Glutamatergic neuron (in vitro differentiated cells): ENCODE measurements around the gene KREMEN2. TPM values are rescaled to one million over a fixed set of nuclear protein-coding genes. Genes with fewer than 3 reads are reported as not detected.

ENCODE experiments used
- DNase-seq: peaks from one replicate; pipeline ENCODE4 v3.0.0; 2022
- H3K27ac Mint-ChIP-seq: one replicate; pipeline ENCODE4 v1.8.0; 2020; ENCODE audit warnings: mild to moderate bottlenecking, mixed read lengths, inconsistent platforms; ENCODE audit not compliant: unreplicated experiment
- H3K27me3 Mint-ChIP-seq: one replicate; pipeline ENCODE4 v1.8.0; 2020; ENCODE audit warnings: mild to moderate bottlenecking, moderate library complexity, mixed read lengths, inconsistent platforms; ENCODE audit not compliant: unreplicated experiment
- H3K36me3 Mint-ChIP-seq: one replicate; pipeline ENCODE4 v1.8.0; 2020; ENCODE audit warnings: mild to moderate bottlenecking, mixed read lengths, inconsistent platforms; ENCODE audit not compliant: unreplicated experiment
- H3K4me1 Mint-ChIP-seq: one replicate; pipeline ENCODE4 v1.8.0; 2020; ENCODE audit warnings: mild to moderate bottlenecking, low read depth, mixed read lengths, inconsistent platforms; ENCODE audit not compliant: unreplicated experiment
- H3K4me3 Mint-ChIP-seq: one replicate; pipeline ENCODE4 v1.8.0; 2020; ENCODE audit warnings: mild to moderate bottlenecking, mixed read lengths, inconsistent platforms; ENCODE audit not compliant: unreplicated experiment
- H3K9me3 Mint-ChIP-seq: one replicate; pipeline ENCODE4 v1.8.0; 2020; ENCODE audit warnings: mild to moderate bottlenecking, moderate library complexity, mixed read lengths, inconsistent platforms; ENCODE audit not compliant: unreplicated experiment
- total RNA-seq: library from RNA; stranded (reverse); fragmentation: NEBNext Ultra II Directional; extraction: Animal tissue kit (Norgen Biotek cat#: 25700); gene quantifications from one replicate; pipeline ENCODE4 v1.2.1, GENCODE V29; 2021; ENCODE audit not compliant: unreplicated experiment
- TF ChIP-seq, protein P1 (sequence below): fragments of 200-600 bp; sonication (generic); IDR thresholded peaks from one replicate; pipeline ENCODE4 v1.5.0; 2021; ENCODE audit not compliant: partially characterized antibody, unreplicated experiment

Gene KREMEN2
- total RNA-seq, 1 donor from 2014 or later: 12.8 TPM

DNA sequence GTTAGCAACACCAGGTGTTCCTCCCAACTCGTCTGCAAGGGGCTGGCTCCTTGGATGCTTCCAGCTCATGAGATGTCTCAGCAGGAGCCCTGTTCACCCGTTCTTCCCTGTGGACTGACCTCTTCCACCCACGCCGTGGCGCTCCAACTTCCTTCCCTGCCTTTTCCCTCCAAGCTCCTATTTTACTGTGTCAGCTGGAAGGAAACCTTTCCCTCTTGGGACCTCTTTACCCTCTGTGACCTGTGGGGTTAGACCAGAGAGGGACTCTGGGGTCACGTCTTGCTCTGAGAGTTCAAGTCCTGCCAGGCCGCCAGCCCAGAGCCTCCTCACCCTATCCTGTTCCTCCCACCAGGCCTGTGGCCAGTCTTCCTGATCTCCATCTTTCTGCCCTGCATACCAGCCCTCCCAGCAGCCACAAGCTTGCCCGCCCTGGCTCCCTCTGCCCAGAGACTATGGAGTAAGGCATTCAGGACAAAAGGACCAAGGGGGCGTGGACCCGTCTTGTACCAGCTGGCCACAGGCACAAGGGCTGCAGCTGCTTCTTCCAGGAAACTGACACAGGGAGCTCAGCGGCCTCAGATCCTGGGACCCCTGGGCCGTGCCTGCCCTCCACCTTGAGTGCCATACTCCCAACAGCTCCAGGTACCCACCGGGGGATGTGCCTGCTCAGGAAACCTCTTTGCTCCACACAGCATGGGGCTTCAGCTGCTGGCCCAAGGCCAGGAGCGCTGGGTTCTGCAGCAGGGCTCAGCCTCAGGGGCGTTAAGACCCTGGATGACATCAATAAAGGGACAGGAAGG is 8.1 kb downstream of the KREMEN2 start:
- H3K27ac Mint-ChIP-seq: no peak overlapping the region
- peak overlapping the region; percentile 20 for H3K4me3 Mint-ChIP-seq
- H3K4me1 Mint-ChIP-seq: peaks cover 11% of the 10 kb centered on the region
- peaks cover 4% of the 10 kb centered on the region for H3K9me3 Mint-ChIP-seq
- no peaks in the 10 kb centered on the region for H3K36me3 Mint-ChIP-seq
- DNase-seq: no peak
- TF ChIP-seq, protein P1, sequence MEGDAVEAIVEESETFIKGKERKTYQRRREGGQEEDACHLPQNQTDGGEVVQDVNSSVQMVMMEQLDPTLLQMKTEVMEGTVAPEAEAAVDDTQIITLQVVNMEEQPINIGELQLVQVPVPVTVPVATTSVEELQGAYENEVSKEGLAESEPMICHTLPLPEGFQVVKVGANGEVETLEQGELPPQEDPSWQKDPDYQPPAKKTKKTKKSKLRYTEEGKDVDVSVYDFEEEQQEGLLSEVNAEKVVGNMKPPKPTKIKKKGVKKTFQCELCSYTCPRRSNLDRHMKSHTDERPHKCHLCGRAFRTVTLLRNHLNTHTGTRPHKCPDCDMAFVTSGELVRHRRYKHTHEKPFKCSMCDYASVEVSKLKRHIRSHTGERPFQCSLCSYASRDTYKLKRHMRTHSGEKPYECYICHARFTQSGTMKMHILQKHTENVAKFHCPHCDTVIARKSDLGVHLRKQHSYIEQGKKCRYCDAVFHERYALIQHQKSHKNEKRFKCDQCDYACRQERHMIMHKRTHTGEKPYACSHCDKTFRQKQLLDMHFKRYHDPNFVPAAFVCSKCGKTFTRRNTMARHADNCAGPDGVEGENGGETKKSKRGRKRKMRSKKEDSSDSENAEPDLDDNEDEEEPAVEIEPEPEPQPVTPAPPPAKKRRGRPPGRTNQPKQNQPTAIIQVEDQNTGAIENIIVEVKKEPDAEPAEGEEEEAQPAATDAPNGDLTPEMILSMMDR: no peak
- H3K27me3 Mint-ChIP-seq: peaks cover 8% of the 10 kb centered on the region

DNA sequence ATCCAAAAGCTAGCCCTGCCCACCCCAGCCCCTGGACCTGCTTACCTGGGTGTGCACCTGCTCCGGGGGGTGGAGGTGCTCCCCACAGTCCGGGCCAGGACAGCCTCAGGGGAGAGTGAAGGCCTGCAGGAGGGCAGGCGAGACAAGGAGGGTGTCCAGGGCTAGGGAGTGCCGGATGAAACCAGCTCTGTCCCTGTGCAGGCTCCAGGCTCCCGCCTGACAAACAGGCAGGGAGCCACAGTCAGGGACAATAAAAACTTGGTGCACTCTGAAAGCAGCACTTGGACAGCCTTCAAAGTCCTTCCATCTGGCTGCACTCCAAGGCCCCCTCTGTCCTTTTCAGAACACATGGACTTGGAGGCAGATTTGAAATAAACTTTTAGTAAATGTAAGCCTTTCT is 9.0 kb downstream of the KREMEN2 start:
- Mint-ChIP-seq H3K27ac (no peak overlapping the region), H3K9me3 (peaks cover 3% of the 10 kb centered on the region), H3K4me1 (peaks cover 10% of the 10 kb centered on the region), H3K4me3 (no peak overlapping the region), H3K36me3 (no peaks in the 10 kb centered on the region), H3K27me3 (peaks cover 5% of the 10 kb centered on the region)
- TF ChIP-seq, protein P1: no peak
- DNase-seq: no peak

- Mint-ChIP-seq H3K9me3 (no peaks in the 10 kb centered on the region), H3K4me3 (no peak overlapping the region), H3K27ac (no peak overlapping the region), H3K4me1 (peaks cover 6% of the 10 kb centered on the region), H3K36me3 (no peaks in the 10 kb centered on the region), H3K27me3 (no peaks in the 10 kb centered on the region)
- DNase-seq: no peak
- TF ChIP-seq, protein P1: no peak
Observed at GRCh38 chr16:2973605-2974318, 9.7 kb downstream of the KREMEN2 start.

GRCh38 chr16:2974319-2975056 is 10.4 kb downstream of the KREMEN2 start:
- no peaks in the 10 kb centered on the region for H3K9me3 Mint-ChIP-seq
- no peak for DNase-seq
- H3K4me3 Mint-ChIP-seq: no peak overlapping the region
- H3K36me3 Mint-ChIP-seq: no peaks in the 10 kb centered on the region
- no peaks in the 10 kb centered on the region for H3K27me3 Mint-ChIP-seq
- no peak overlapping the region for H3K27ac Mint-ChIP-seq
- TF ChIP-seq, protein P1: no peak
- H3K4me1 Mint-ChIP-seq: peaks cover 6% of the 10 kb centered on the region
